ENCODE results near the gene PPIL6.

PPIL6 gene

GRCh38 chr6:109397020-109397419, 43.4 kb downstream of the PPIL6 start:
- Mint-ChIP-seq H3K27me3 (no peaks in the 10 kb centered on the region), H3K4me3 (no peak overlapping the region), H3K9me3 (no peaks in the 10 kb centered on the region), H3K4me1 (no peaks in the 10 kb centered on the region), H3K27ac (no peak overlapping the region), H3K36me3 (peaks cover 2% of the 10 kb centered on the region)

GRCh38 chr6:109396046-109396718, 44.2 kb downstream of the PPIL6 start:
- H3K9me3 Mint-ChIP-seq, result no peaks in the 10 kb centered on the region
- H3K27me3 Mint-ChIP-seq, result no peaks in the 10 kb centered on the region
- H3K4me1 Mint-ChIP-seq, result no peaks in the 10 kb centered on the region
- H3K27ac Mint-ChIP-seq, result no peak overlapping the region
- peaks cover 2% of the 10 kb centered on the region for H3K36me3 Mint-ChIP-seq
- H3K4me3 Mint-ChIP-seq, result no peak overlapping the region

DNA sequence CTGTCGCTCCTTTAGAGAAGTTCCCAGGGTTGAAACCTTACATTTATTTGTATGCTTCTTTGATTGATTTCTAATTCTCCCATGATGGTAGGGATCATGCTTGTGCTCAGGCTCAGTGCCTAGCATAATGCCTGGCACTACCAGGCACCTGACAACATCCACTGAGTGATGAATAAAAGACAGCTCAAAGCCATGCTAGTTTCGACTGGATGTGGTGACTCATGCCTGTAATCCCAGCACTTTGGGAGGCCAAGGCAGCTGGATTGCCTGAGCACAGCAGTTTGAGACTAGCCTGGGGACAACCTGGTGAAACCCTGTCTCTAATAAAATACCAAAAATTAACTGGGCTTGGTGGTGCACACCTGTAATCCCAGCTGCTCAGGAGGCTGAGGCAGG, 46.5 kb downstream of the PPIL6 start:
- no peak overlapping the region for H3K27ac Mint-ChIP-seq
- H3K4me1 Mint-ChIP-seq, result peaks cover 6% of the 10 kb centered on the region

GRCh38 chr6:109393157-109393885, 47.1 kb downstream of the PPIL6 start:
- Mint-ChIP-seq H3K4me1 (peaks cover 6% of the 10 kb centered on the region), H3K36me3 (peaks cover 2% of the 10 kb centered on the region), H3K9me3 (no peaks in the 10 kb centered on the region), H3K27me3 (no peaks in the 10 kb centered on the region), H3K27ac (no peak overlapping the region), H3K4me3 (no peak overlapping the region)

More for the DNA sequence above, 46.5 kb downstream of the PPIL6 start:
- no peak overlapping the region for H3K4me3 Mint-ChIP-seq
- no peaks in the 10 kb centered on the region for H3K27me3 Mint-ChIP-seq
- no peaks in the 10 kb centered on the region for H3K9me3 Mint-ChIP-seq
- H3K36me3 Mint-ChIP-seq, result peaks cover 2% of the 10 kb centered on the region

DNA sequence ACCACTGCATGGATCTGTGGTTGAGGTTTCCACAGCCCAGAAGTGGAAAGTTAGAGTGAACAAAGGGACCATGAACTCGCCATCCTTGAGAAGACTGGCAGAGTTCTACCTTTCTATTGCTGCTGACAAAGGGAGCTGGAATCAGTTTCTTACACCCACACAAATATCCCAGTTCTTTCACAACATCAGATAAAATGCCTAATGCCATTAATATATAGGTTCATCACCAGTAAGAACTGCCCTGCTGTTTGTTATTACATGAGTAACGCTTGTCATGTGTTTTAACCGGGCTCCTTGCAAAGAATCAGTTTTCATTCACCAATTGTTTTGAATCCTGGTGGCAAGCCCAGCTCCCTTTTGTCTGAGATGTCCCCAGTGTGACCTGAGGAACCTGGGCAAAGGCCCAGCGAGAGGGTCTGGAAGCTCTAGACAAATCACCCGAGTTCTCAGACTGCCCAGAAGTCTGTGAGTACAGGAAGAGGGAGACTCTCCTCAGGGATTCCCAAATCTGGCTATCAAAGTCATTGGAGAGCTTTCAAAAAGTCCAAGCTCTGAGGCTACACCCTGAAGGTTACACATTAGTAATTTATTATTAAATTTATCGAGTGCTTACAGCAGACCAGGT, 50.7 kb downstream of the PPIL6 start:
- Mint-ChIP-seq H3K27me3 (no peaks in the 10 kb centered on the region), H3K36me3 (peaks cover 2% of the 10 kb centered on the region), H3K4me3 (no peak overlapping the region), H3K9me3 (no peaks in the 10 kb centered on the region), H3K27ac (no peak overlapping the region), H3K4me1 (peaks cover 14% of the 10 kb centered on the region)

DNA sequence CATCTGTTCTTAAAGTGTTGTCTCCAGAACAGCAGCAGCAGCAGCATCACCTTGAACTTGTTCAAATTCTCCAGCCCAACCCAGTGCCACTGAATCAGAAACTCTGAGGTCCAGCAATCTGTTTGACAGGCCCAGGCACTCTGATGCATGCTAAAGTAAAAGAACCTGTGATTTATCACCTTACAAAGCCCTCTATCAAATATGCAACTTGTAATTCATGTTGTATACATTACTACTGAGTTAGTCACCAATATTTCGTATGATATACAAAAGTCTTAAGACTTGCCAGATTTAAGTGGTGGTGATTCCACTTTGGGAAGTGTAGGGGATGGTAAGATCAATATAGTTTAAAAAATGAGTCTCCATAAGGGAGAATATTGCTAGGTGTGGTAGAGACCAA, 52.2 kb downstream of the PPIL6 start:
- Mint-ChIP-seq H3K9me3 (no peaks in the 10 kb centered on the region), H3K27me3 (no peaks in the 10 kb centered on the region), H3K4me3 (no peak overlapping the region), H3K36me3 (no peaks in the 10 kb centered on the region), H3K27ac (no peak overlapping the region), H3K4me1 (peaks cover 26% of the 10 kb centered on the region)

DNA sequence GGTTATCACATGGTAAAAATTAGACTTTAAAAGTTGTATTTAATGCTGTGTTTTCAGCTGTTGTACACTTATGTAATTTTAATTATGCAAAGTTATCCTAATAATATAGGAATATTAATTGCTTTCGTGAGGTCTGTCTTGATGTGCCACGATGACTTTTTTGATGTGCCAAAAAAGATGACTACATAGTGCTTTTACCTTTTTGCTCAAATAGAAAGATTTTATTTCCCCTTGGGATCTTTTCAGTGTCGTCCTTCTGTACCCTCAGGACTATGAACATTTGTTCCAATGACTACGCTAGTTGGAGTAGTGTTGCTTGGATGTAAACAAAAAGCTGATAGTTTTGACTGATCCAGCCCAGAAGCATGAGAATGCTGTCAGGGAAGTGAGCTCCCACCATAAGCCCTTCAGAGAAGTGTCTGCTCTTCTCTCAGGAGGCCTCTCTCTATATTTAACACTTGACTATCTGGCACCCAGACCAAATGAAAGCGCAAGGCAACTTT, 56.9 kb downstream of the PPIL6 start:
- Mint-ChIP-seq H3K36me3 (peaks cover 4% of the 10 kb centered on the region), H3K27ac (peak overlapping the region; percentile 99), H3K4me1 (peaks cover 43% of the 10 kb centered on the region), H3K9me3 (no peaks in the 10 kb centered on the region), H3K27me3 (no peaks in the 10 kb centered on the region), H3K4me3 (peak overlapping the region; percentile 94)

DNA sequence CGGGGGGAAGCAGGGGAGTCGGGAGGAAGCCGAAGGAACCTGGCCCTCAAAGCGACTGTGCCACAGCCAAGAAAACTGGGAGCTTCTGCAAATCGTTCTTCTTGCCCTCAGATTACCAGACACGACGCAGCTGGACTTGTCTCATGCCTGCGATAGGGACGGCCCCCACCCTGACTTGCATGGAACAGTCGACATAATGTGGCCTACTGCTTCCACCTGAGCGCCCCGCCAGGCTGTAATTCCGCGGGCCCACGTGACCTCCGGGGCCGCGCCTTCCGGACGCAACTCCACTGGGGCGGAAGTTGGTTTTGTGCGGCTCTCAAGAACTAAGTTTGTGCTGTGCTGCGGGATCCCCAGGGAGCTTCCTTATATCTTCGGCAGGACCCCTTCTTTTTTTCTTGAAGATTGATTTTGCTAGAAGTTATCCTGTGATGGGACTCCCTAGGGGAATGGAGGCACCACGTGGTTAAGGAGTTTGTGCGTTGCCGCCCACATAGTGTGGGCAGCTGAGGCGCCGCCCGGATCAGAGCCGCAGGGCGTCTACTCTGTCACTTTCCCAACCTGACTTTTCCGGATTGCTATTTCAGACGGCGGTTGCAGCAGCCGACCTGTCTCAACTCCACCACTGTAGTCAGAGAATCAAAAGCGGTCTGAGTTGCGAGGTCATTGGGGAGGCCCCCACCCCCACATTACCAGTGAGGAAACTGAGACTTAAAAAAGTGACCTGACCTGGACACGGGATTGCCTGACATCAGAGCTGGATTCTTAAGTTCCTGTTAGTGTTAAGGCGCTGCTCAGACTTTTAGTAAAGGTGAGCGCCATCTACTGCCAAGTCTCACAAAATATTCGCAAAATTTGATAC, 57.6 kb downstream of the PPIL6 start:
- no peaks in the 10 kb centered on the region for H3K27me3 Mint-ChIP-seq
- H3K4me1 Mint-ChIP-seq, result peaks cover 50% of the 10 kb centered on the region

DNA sequence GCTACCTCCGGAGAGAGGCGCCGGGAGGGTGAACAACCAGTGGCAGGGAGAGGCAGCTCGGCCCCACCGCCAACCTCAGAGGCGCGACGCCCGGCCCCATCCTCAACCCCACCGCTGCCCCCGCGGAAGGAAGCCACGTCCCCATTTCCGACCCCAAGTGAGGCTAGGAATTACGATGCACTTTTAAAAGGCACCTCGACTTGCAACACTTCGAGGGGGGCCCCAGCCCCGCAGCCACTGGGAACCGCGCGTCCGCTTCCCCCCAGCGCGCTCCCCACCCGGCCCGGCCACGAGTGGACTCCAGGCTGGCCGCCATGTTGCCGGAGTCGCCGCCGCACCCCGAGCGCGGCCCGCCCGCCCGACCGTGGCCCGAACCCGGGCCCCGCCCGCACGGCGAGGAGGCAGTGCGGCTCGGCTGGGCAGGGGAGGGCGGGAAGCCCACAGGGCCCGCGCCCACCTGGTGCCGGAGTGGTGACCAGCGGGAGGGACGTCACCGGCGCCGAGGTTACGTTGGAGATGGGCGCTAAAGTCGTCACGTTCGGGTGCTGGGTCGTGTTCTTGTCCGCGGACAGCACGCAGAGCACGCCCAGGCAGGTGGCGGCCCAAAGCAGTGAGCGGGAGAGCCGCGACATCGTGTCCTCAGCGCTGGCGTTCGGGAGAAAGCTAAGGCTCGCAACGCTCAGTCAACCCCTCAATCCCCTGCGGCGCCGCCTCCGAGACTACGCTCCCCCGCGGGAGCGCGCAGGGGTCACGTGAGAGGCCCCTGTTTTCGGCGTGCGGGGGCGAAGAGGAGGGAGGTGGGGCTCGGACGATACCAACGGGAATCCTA, 58.5 kb downstream of the PPIL6 start, which contains the start of gene CD164:
TSS of gene CD164 (minus strand) at position 721 of the 829 bp plus-strand sequence. CDS start at position 632, 89 bp downstream.
- Mint-ChIP-seq H3K4me1 (peaks cover 57% of the 10 kb centered on the region), H3K36me3 (peaks cover 10% of the 10 kb centered on the region), H3K4me3 (peak within 1 kb of the TSS; percentile 94), H3K27ac (peak within 1 kb of the TSS; percentile 99), H3K9me3 (no peaks in the 10 kb centered on the region), H3K27me3 (no peaks in the 10 kb centered on the region)

More for the DNA sequence above, 57.6 kb downstream of the PPIL6 start:
- no peaks in the 10 kb centered on the region for H3K9me3 Mint-ChIP-seq
- H3K36me3 Mint-ChIP-seq, result peaks cover 8% of the 10 kb centered on the region
- H3K27ac Mint-ChIP-seq, result peak overlapping the region; percentile 99
- H3K4me3 Mint-ChIP-seq, result peak overlapping the region; percentile 94

DNA sequence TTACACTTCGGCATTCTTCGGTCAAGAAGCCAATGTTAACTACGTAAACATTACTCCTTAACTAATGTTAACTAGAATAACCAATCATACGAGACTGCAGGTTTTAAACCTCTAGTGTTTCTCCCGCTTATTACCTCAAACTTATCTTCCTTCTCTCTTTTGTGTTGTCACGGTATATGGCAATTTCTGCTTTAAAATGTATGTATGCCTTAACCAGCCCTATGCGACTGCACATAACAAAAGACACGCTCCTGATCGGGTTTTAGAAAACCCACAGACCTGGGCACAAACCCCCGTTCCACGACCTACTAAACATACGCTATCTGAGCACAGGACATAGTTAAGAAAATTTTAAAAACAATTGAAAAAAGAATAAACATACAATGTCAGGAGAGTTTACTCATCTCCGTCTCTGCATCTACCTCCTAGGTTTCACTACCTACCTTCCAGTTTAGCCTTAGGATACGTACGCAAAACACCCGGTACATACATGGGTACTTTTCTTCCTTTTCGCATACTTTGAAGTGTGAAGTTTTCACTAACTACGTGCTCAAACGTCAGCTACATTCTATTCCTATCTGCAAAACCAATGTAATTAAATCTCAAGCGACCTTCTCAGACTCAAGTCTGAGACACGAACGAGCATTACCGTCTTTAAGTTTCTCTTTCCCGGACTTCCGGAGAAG, 59.2 kb downstream of the PPIL6 start:
- Mint-ChIP-seq H3K4me1 (peaks cover 62% of the 10 kb centered on the region), H3K27ac (peak overlapping the region; percentile 94), H3K4me3 (peak overlapping the region; percentile 94), H3K36me3 (peaks cover 15% of the 10 kb centered on the region), H3K27me3 (no peaks in the 10 kb centered on the region), H3K9me3 (no peaks in the 10 kb centered on the region)

- Mint-ChIP-seq H3K4me3 (peak overlapping the region; percentile 94), H3K9me3 (no peaks in the 10 kb centered on the region), H3K36me3 (peaks cover 18% of the 10 kb centered on the region), H3K27ac (peak overlapping the region; percentile 85), H3K4me1 (peaks cover 67% of the 10 kb centered on the region), H3K27me3 (no peaks in the 10 kb centered on the region)
Observed at GRCh38 chr6:109379711-109380110, 60.7 kb downstream of the PPIL6 start.

GRCh38 chr6:109377717-109378116, 62.7 kb downstream of the PPIL6 start:
- H3K4me3 Mint-ChIP-seq, result peak overlapping the region; percentile 62
- H3K27me3 Mint-ChIP-seq, result no peaks in the 10 kb centered on the region
- no peaks in the 10 kb centered on the region for H3K9me3 Mint-ChIP-seq
- peak overlapping the region; percentile 87 for H3K27ac Mint-ChIP-seq
- H3K36me3 Mint-ChIP-seq, result peaks cover 34% of the 10 kb centered on the region
- peaks cover 72% of the 10 kb centered on the region for H3K4me1 Mint-ChIP-seq

DNA sequence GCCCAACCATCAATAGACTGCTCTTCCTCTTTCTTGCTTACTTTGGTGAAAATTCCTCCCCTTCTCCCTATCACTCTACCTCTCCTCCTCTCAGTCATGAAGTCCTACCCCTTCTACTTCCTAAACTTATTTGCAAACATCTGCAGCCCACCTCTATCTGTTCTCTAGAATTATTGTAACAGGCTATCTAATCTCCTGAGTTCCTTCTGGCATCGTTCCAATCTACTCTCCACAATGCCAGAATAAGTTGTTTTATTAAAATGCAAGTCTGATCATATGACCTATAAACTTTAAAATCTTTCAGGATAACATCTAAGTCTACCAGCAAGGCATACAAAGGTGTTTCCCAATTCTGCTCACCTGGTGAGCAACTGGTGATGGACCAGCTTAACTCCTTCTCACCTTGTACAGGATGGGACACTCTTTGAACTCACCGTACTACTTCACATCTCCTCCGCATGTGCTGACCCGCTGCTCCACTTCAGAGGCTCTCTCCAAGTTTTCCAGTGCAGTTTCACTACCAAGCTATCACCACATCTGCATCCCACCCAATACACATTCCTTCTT, 66.0 kb downstream of the PPIL6 start:
- Mint-ChIP-seq H3K27me3 (no peaks in the 10 kb centered on the region), H3K4me3 (peak overlapping the region; percentile 62), H3K36me3 (peaks cover 39% of the 10 kb centered on the region), H3K4me1 (peaks cover 85% of the 10 kb centered on the region), H3K27ac (peak overlapping the region; percentile 89), H3K9me3 (no peaks in the 10 kb centered on the region)

- no peaks in the 10 kb centered on the region for H3K27me3 Mint-ChIP-seq
- H3K9me3 Mint-ChIP-seq, result no peaks in the 10 kb centered on the region
- peaks cover 36% of the 10 kb centered on the region for H3K36me3 Mint-ChIP-seq
- peaks cover 79% of the 10 kb centered on the region for H3K4me1 Mint-ChIP-seq
- H3K27ac Mint-ChIP-seq, result peak overlapping the region; percentile 89
- H3K4me3 Mint-ChIP-seq, result peak overlapping the region; percentile 62
Observed at GRCh38 chr6:109373762-109374161, 66.7 kb downstream of the PPIL6 start.
